Activated CD8-positive, alpha-beta T cell treated with anti-CD3 and anti-CD28 coated beads for 36 hours (primary cell): Measurements from ENCODE around the gene HK2. TPM values are rescaled to one million over a fixed set of nuclear protein-coding genes. Genes with fewer than 3 reads are reported as not detected.
"Not testable (repeated sequence)": the region's sequence is repeated elsewhere in the genome, so short reads cannot be mapped to it uniquely, and the experiment has no call there.

Source experiments
- ATAC-seq: fragments of 200-7000 bp; cut with Tn5 transposase; one replicate; pipeline ENCODE4 v1.10.0; 2021; ENCODE audit warnings: mild to moderate bottlenecking, moderate library complexity
- CTCF ChIA-PET: fragments of 350-600 bp; sonication (Branson Sonifier 250); formaldehyde crosslinking; loops from one replicate; lab custom pipeline; 2021; ENCODE audit warnings: antibody characterized with exemption; lab: Charles Lee
- POLR2A ChIA-PET: fragments of 350-600 bp; sonication (Branson Sonifier 250); formaldehyde crosslinking; loops from one replicate; lab custom pipeline; 2021; ENCODE audit warnings: antibody characterized with exemption; lab: Charles Lee
- DNase-seq: peaks from one replicate; pipeline ENCODE4 v3.0.0-alpha.2; 2020
- H3K27ac Mint-ChIP-seq: one replicate; pipeline ENCODE4 v1.8.0; 2021; ENCODE audit warnings: mild to moderate bottlenecking, mixed read lengths
- H3K27me3 Mint-ChIP-seq: one replicate; pipeline ENCODE4 v1.8.0; 2021; ENCODE audit warnings: mixed read lengths
- H3K36me3 Mint-ChIP-seq: one replicate; pipeline ENCODE4 v1.8.0; 2021; ENCODE audit warnings: low read depth, mixed read lengths
- H3K4me1 Mint-ChIP-seq: one replicate; pipeline ENCODE4 v1.8.0; 2021; ENCODE audit warnings: low read depth, mixed read lengths
- H3K4me3 Mint-ChIP-seq: one replicate; pipeline ENCODE4 v1.8.0; 2021; ENCODE audit warnings: mild to moderate bottlenecking, moderate library complexity, mixed read lengths
- H3K9me3 Mint-ChIP-seq: one replicate; pipeline ENCODE4 v1.8.0; 2021; ENCODE audit warnings: mixed read lengths
- CTCF ChIP-seq: fragments of 200-600 bp; IDR thresholded peaks from one replicate; pipeline ENCODE4 v1.8.0; 2022; ENCODE audit warnings: antibody characterized with exemption, mild to moderate bottlenecking
- intact Hi-C: fragments of 100-400 bp; cut with micrococcal nuclease; formaldehyde crosslinking; loops from one replicate; pipeline ENCODE4 v1.10.0; 2022
- total RNA-seq, 2 experiments: library from RNA; stranded (reverse); gene quantifications; one replicate each; pipeline ENCODE4 v1.2.3, GENCODE V29; 2021

HK2 gene
- total RNA-seq, 2 experiments from 2014 or later: 121 to 124 TPM

GRCh38 chr2:74906395-74906794 lies 72.5 kb downstream of the HK2 start:
- ChIA-PET CTCF (interaction anchor here (1.3 kb wide), 1 partner anchor 13 kb away, joined by 4 read pairs; no protein-coding TSS in a partner anchor), POLR2A (no interaction called here)

GRCh38 chr2:74907560-74907959 lies 73.6 kb downstream of the HK2 start:
- H3K36me3 Mint-ChIP-seq, POLR2A ChIA-PET, H3K9me3 Mint-ChIP-seq, H3K27ac Mint-ChIP-seq, ATAC-seq, DNase-seq, H3K4me3 Mint-ChIP-seq, H3K4me1 Mint-ChIP-seq, intact Hi-C loops: not testable (repeated sequence)
- CTCF ChIA-PET: interaction anchor here (1.4 kb wide), 1 partner anchor 192 kb away, joined by 3 read pairs; no protein-coding TSS in a partner anchor
- peaks cover 28% of the 10 kb centered on the region for H3K27me3 Mint-ChIP-seq

More at GRCh38 chr2:74906395-74906794, 72.5 kb downstream of the HK2 start:
- Mint-ChIP-seq H3K9me3 (no peaks in the 10 kb centered on the region), H3K4me3 (no peak overlapping the region), H3K36me3 (no peaks in the 10 kb centered on the region), H3K4me1 (peaks cover 7% of the 10 kb centered on the region), H3K27me3 (peaks cover 26% of the 10 kb centered on the region), H3K27ac (no peak overlapping the region)
- intact Hi-C loops: no loop called here
- ATAC-seq: no peak
- TF ChIP-seq CTCF: no peak
- DNase-seq: no peak

GRCh38 chr2:74908748-74909444 lies 75.0 kb downstream of the HK2 start:
- POLR2A ChIA-PET: no interaction called here
- Mint-ChIP-seq H3K27ac (no peak overlapping the region), H3K9me3 (no peaks in the 10 kb centered on the region), H3K4me3 (no peak overlapping the region), H3K4me1 (peaks cover 7% of the 10 kb centered on the region), H3K36me3 (no peaks in the 10 kb centered on the region), H3K27me3 (peaks cover 34% of the 10 kb centered on the region)
- CTCF ChIA-PET: interaction anchor here (1.4 to 1.5 kb wide), 2 partner anchors 10 to 193 kb away, joined by 3 to 11 read pairs; no protein-coding TSS in a partner anchor
- no peak for DNase-seq
- no peak for ATAC-seq
- intact Hi-C loops: no loop called here
- no peak for TF ChIP-seq CTCF

GRCh38 chr2:74910245-74910644 lies 76.3 kb downstream of the HK2 start:
- POLR2A ChIA-PET: no interaction called here
- Mint-ChIP-seq H3K27me3 (peaks cover 44% of the 10 kb centered on the region), H3K36me3 (no peaks in the 10 kb centered on the region), H3K27ac (no peak overlapping the region), H3K4me3 (no peak overlapping the region), H3K4me1 (peaks cover 12% of the 10 kb centered on the region), H3K9me3 (no peaks in the 10 kb centered on the region)
- intact Hi-C loops: loop anchor here (10.0 kb wide), 1 partner anchor 695 kb away; no protein-coding TSS in a partner anchor
- DNase-seq (no peak), ATAC-seq (no peak)
- CTCF ChIA-PET: no interaction called here
- TF ChIP-seq CTCF: no peak

GRCh38 chr2:74911061-74911460 lies 77.1 kb downstream of the HK2 start:
- no peak overlapping the region for H3K4me3 Mint-ChIP-seq
- CTCF ChIA-PET: no interaction called here
- ATAC-seq: no peak
- no peaks in the 10 kb centered on the region for H3K36me3 Mint-ChIP-seq
- H3K4me1 Mint-ChIP-seq: peaks cover 20% of the 10 kb centered on the region
- no peaks in the 10 kb centered on the region for H3K9me3 Mint-ChIP-seq
- peaks cover 45% of the 10 kb centered on the region for H3K27me3 Mint-ChIP-seq
- no peak for TF ChIP-seq CTCF
- POLR2A ChIA-PET: no interaction called here
- H3K27ac Mint-ChIP-seq: no peak overlapping the region
- intact Hi-C loops: loop anchor here (10.0 kb wide), 1 partner anchor 694 kb away; no protein-coding TSS in a partner anchor
- no peak for DNase-seq
